AG08396 (cell line): ENCODE measurements around the gene PAX2.

ENCODE experiments used
- DNase-seq: peaks from one replicate; pipeline ENCODE4 v3.0.0; 2012; ENCODE audit warnings: low spot score, mixed read lengths

Gene PAX2

GRCh38 chr10:100791369-100792058, 46.1 kb downstream of the PAX2 start:
- DNase-seq, result no peak

- no peak for DNase-seq
These were observed 47.2 kb downstream of the PAX2 start for GRCh38 chr10:100792574-100792973.

GRCh38 chr10:100793055-100793454, 47.7 kb downstream of the PAX2 start:
- DNase-seq, result no peak

GRCh38 chr10:100799881-100800280, 54.5 kb downstream of the PAX2 start:
- no peak for DNase-seq

GRCh38 chr10:100800931-100801330, 55.5 kb downstream of the PAX2 start:
- no peak for DNase-seq

- no peak for DNase-seq
These were observed 56.8 kb downstream of the PAX2 start for GRCh38 chr10:100802196-100802595.

- DNase-seq, result no peak
These were observed 57.2 kb downstream of the PAX2 start for GRCh38 chr10:100802607-100803006.

GRCh38 chr10:100803492-100803891, 58.1 kb downstream of the PAX2 start:
- DNase-seq, result no peak

GRCh38 chr10:100803908-100804307, 58.5 kb downstream of the PAX2 start:
- no peak for DNase-seq

GRCh38 chr10:100805543-100806355, 60.4 kb downstream of the PAX2 start:
- no peak for DNase-seq

GRCh38 chr10:100806356-100806645, 60.9 kb downstream of the PAX2 start:
- DNase-seq, result no peak

GRCh38 chr10:100807241-100807951, 62.0 kb downstream of the PAX2 start:
- DNase-seq, result no peak

GRCh38 chr10:100808876-100809275, 63.5 kb downstream of the PAX2 start:
- DNase-seq, result no peak

GRCh38 chr10:100810091-100810834, 64.9 kb downstream of the PAX2 start:
- DNase-seq, result no peak

GRCh38 chr10:100810835-100811116, 65.4 kb downstream of the PAX2 start:
- no peak for DNase-seq

GRCh38 chr10:100811261-100811660, 65.9 kb downstream of the PAX2 start:
- no peak for DNase-seq

GRCh38 chr10:100811752-100812750, 66.7 kb downstream of the PAX2 start:
- no peak for DNase-seq

GRCh38 chr10:100812978-100813377, 67.6 kb downstream of the PAX2 start:
- no peak for DNase-seq

- no peak for DNase-seq
These were observed 69.5 kb downstream of the PAX2 start for GRCh38 chr10:100814751-100815474.

GRCh38 chr10:100816671-100817070, 71.3 kb downstream of the PAX2 start:
- no peak for DNase-seq
